ENCODE measurements around the gene ACSL5. TPM values are rescaled to one million over a fixed set of nuclear protein-coding genes. Genes with fewer than 3 reads are reported as not detected.
"Not testable (repeated sequence)": the region's sequence is repeated elsewhere in the genome, so short reads cannot be mapped to it uniquely, and the experiment has no call there.

Gene ACSL5
- total RNA-seq, 1 donor from 2014 or later: 0.88 TPM

GRCh38 chr10:112348759-112349158, 25.2 kb upstream of the ACSL5 start:
- no peak for DNase-seq (ENCODE audit: low read depth)

- DNase-seq (ENCODE audit: low read depth): no peak
These were observed 24.3 kb upstream of the ACSL5 start for GRCh38 chr10:112349521-112350085.

GRCh38 chr10:112351146-112351545, 22.8 kb upstream of the ACSL5 start:
- no peak for DNase-seq (ENCODE audit: low read depth)

GRCh38 chr10:112352044-112352443, 21.9 kb upstream of the ACSL5 start:
- no peak for DNase-seq (ENCODE audit: low read depth)

DNA sequence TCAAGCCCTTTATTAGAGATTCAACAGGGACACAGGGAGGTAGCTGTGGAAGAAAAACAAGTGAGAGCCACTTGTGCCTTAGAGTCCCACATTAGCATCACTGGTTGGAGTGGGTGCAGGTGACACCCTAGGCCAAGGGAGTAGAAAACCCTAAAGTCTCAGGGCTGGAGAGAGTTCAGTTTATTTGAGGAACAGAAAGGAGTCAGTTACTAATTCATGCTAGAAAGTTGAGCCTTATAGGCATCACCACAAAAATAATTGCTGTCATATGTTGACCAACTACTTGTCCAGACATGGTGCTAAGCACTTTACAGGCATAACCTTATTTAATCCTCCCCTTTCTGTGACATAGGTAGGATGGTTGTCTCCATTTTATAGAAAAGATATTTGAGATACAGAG, 20.9 kb upstream of the ACSL5 start:
- no peak for DNase-seq (ENCODE audit: low read depth)

DNA sequence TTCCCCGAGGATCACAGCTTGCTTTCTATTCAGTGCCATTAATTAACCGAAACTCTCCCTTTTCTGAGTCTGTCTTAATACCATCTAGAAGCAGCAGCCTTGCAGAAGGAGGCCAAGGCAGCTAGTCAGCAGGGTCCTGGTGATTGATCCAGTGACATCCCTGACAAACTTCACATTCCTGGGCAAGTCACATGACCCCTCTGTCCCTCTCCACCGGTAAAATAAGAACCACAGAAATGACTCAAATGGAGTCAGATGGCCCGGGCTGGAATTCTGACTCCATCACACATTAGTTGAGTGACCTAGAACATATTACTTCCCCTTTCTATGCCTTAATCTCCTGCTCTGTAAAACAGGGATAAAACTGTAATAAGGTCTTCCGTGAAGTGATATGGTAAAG, 17.2 kb upstream of the ACSL5 start:
- no peak for DNase-seq (ENCODE audit: low read depth)

DNA sequence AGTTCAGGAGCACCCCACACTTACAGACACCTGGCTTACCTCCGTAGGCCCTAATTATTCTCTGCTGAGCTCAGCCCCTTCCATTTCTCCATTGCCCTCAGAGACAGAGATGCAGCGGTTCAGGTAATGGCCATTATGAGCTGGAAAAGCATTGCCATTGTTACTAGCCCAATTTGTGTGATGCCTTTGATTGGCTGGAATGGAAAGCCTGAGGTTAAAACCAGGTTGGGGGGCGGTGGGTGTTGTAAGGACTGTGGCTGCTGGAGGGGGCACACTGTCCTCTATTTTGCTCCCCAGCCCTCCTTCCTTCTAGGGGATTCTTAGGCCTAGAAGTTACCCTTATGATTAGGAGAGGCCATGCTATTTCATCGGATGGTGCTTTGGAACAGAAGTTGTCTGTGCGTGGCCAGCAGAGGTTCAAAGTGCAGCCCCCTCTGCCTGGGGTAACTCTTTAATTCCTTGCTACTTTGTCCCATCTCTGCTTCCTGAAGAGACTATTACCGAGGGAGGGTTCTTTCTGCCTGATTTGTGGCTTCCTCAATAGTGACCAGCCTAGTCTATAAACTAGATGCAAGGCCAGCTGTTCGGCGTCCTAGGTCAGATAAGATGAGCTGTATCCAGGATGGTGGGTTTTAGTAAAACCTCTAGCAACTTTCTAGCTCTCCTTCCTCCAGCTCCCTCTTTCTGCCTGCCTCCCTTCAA, 14.2 kb upstream of the ACSL5 start:
- DNase-seq (ENCODE audit: low read depth): no peak

GRCh38 chr10:112360308-112361270, 13.3 kb upstream of the ACSL5 start:
- peak; percentile 16 for DNase-seq (ENCODE audit: low read depth)

DNA sequence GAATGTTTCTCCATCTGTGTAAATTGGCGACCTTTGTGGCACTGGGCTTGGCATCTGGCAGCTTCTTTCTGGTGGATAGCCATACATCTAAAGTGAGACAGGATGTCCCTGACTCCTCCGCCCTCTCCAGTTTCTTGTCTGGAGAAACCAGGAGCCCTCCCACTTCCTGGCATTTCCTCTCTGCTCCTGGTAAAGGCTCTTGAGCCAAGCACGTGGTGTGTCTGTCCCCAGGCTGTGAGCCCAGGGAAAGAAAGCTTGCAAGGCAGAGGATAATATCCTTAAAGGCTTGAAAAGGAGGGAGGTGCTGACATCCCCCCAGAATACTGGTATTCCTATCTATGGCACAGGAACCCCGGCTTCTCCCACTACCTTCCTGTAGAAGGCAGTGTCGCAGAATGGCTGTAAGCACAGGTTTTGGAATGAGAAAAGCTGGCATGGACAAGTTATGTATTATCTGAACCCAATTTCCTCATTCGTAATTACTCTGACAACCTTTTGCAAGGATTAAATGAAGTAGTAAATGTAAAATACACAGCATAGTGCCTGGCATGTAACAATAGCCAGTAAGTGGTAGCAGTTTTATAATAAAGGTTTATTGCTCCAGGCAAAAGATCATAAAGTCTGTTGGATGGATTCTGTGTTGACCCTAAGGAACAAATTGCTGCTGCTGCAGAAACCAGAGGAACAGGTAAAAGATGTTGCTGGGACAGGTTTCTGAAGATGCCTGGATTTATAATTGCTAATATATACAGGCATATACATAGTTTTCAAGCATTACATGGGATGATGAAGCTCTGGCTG, 11.8 kb upstream of the ACSL5 start:
- peak; percentile 18 for DNase-seq (ENCODE audit: low read depth)

DNA sequence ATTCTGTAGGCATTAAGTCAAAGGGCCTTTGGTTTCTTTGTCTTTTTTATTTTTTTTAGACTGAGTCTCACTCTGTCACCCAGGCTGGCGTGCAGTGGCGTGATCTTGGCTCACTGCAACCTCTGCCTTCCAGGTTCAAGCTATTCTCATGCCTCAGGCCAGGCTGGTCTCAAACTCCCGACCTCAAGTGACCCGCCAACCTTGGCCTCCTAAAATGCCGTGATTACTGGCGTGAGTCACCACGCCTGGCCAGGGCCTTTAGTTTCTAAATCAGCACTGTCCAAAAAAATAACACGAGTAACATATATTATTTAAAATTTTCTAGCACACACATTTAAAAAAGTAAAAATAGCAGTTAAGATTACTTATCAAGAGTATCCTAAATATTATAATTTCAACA, 11.1 kb upstream of the ACSL5 start:
- DNase-seq (ENCODE audit: low read depth): no peak

DNA sequence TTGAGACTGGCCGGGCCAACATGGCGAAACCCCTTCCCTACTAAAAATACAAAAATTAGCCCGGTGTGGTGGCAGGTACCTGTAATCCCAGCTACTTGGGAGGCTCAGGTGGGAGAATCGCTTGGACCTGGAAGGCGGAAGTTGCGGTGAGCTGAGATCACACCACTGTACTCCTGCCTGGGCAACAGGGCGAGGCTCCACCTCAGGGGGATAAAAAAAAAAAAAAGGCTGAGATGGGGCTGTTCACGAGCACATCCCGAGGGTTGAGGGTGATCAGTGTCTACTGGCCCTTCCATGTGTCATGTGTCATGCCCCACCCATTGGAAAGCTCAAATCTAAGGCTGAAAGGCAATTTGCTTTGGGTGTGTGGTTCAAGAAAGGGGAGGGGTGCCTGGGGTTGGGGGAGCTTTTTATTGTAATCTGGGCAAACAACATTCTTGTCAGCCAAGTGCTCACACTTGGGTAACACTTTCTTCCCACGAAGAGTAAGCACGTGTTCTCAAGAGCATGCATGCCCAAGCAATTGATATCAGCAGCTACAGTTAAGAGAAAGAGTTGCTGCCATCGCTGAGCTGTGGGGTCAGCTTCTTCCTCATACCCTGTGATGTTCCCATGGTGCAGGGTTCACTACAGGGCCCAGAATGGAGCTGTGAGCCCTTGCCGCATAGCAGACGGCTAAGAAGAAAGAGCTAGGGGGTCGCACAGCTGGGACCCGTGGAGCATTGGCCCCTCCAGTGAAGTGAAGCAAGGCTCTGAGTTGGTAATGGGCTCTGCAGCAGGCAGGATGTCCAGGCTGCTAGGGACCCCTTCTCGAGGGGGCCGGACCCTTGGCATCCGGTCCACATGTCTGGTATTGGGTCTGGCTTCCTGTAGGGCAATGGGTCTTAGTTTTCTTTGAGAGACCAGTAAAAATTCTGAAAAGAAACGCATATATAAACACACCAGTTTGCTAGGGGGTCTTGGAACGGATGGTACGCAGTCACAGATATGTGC, 9.9 kb upstream of the ACSL5 start:
- DNase-seq (ENCODE audit: low read depth): no peak

- DNase-seq (ENCODE audit: low read depth): no peak
These were observed 8.9 kb upstream of the ACSL5 start for GRCh38 chr10:112365014-112365432.

GRCh38 chr10:112365451-112365850, 8.5 kb upstream of the ACSL5 start:
- DNase-seq (ENCODE audit: low read depth): no peak

DNA sequence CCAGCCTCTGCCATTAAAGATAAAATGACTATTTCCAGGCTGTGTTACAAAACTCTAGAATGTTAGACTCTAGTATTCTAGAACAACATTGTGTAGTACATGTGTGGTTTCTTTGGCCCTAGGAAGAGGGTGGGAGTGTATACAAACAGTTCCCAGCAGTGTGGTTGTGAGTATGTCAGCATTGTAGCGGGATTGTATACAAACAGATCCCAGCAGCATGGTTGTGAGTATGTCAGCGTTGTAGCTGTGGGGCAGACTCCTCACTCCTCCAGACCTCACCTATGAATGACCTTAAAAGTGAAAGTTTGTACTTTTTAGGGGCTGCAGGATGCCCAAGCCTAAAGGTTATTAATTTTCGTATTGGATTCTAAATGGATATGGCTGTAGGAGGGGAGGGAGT, 6.9 kb upstream of the ACSL5 start:
- DNase-seq (ENCODE audit: low read depth): no peak

- DNase-seq (ENCODE audit: low read depth): no peak
These were observed 6.4 kb upstream of the ACSL5 start for GRCh38 chr10:112367516-112367915.

GRCh38 chr10:112369495-112370423, 4.2 kb upstream of the ACSL5 start:
- no peak for DNase-seq (ENCODE audit: low read depth)

- no peak for DNase-seq (ENCODE audit: low read depth)
These were observed 3.5 kb upstream of the ACSL5 start for GRCh38 chr10:112370424-112370819.

- DNase-seq (ENCODE audit: low read depth): not testable (repeated sequence)
These were observed 2.6 kb upstream of the ACSL5 start for GRCh38 chr10:112371326-112371725.

All from myocyte (in vitro differentiated cells).